OCI-LY1 (cell line): ENCODE results near the gene GNG8.

ENCODE experiments used
- H2AFZ ChIP-seq: fragments of 200-600 bp; sonication (generic), shearing (Covaris generic); 2 replicates; pipeline ENCODE4 v1.6.0; 2014; ENCODE audit warnings: antibody characterized with exemption, mild to moderate bottlenecking, low read length
- H3F3A ChIP-seq: fragments of 200-600 bp; sonication (generic), shearing (Covaris generic); 2 replicates; pipeline ENCODE4 v1.6.0; 2014; ENCODE audit warnings: mild to moderate bottlenecking, antibody characterized with exemption, low read length, moderate library complexity; ENCODE audit not compliant: insufficient read depth
- H3K27ac ChIP-seq: fragments of 200-600 bp; sonication (generic); 2 replicates; pipeline ENCODE4 v1.5.1; 2014; ENCODE audit warnings: low read length, mixed run types, mild to moderate bottlenecking, low read depth; ENCODE audit not compliant: poor library complexity, severe bottlenecking
- H3K27me3 ChIP-seq: fragments of 200-600 bp; sonication (generic); 2 replicates; pipeline ENCODE4 v1.6.0; 2014; ENCODE audit warnings: antibody characterized with exemption, mild to moderate bottlenecking, low read length, moderate library complexity; ENCODE audit not compliant: insufficient read depth
- H3K36me3 ChIP-seq: fragments of 200-600 bp; sonication (generic); 2 replicates; pipeline ENCODE4 v1.6.1; 2014; ENCODE audit warnings: mild to moderate bottlenecking, antibody characterized with exemption, low read length, moderate library complexity, mixed read lengths; ENCODE audit not compliant: insufficient read depth
- H3K4me1 ChIP-seq: fragments of 200-600 bp; sonication (generic); 2 replicates; pipeline ENCODE4 v1.5.1; 2014; ENCODE audit warnings: mild to moderate bottlenecking, low read length, moderate library complexity; ENCODE audit not compliant: insufficient read depth, severe bottlenecking
- H3K4me2 ChIP-seq: fragments of 200-600 bp; sonication (generic), shearing (Covaris generic); 2 replicates; pipeline ENCODE4 v1.6.1; 2014; ENCODE audit warnings: low read length
- H3K4me3 ChIP-seq: fragments of 200-600 bp; sonication (generic); 2 replicates; pipeline ENCODE4 v1.5.1; 2014; ENCODE audit warnings: low read length, low read depth, mild to moderate bottlenecking, mixed read lengths; ENCODE audit not compliant: poor library complexity, severe bottlenecking
- H3K79me2 ChIP-seq: fragments of 200-600 bp; shearing (Covaris generic); 2 replicates; pipeline ENCODE4 v1.6.1; 2016; ENCODE audit warnings: mixed run types, low read length, mixed read lengths; ENCODE audit not compliant: insufficient read depth
- H3K9ac ChIP-seq: fragments of 200-600 bp; sonication (generic), shearing (Covaris generic); 2 replicates; pipeline ENCODE4 v1.6.1; 2014; ENCODE audit warnings: mild to moderate bottlenecking, low read length, mixed read lengths
- H3K9me2 ChIP-seq: fragments of 200-600 bp; sonication (generic), shearing (Covaris generic); 2 replicates; pipeline ENCODE4 v1.6.1; 2014; ENCODE audit warnings: low read depth, mild to moderate bottlenecking, low read length, mixed read lengths
- H3K9me3 ChIP-seq: fragments of 200-600 bp; shearing (Covaris generic); 2 replicates; pipeline ENCODE4 v1.6.1; 2014; ENCODE audit warnings: low read length, mixed read lengths
- H4K20me1 ChIP-seq: fragments of 200-600 bp; sonication (generic), shearing (Covaris generic); 2 replicates; pipeline ENCODE4 v1.6.0; 2016; ENCODE audit warnings: mild to moderate bottlenecking, low read length; ENCODE audit not compliant: insufficient read depth
- CTCF ChIP-seq: fragments of 200-600 bp; sonication (generic), shearing (Covaris generic); IDR thresholded peaks from 2 replicates; pipeline ENCODE4 v1.5.1; 2017; ENCODE audit warnings: mild to moderate bottlenecking, antibody characterized with exemption, low read length, moderate library complexity, mixed read lengths
- EZH2 ChIP-seq: fragments of 200-600 bp; sonication (generic), shearing (Covaris generic); IDR thresholded peaks from 2 replicates; pipeline ENCODE4 v1.8.0; 2017; ENCODE audit warnings: borderline replicate concordance, mixed run types, mild to moderate bottlenecking, antibody characterized with exemption, low read length, moderate library complexity, mixed read lengths

The GNG8 gene

GRCh38 chr19:46603195-46603637, 32.8 kb downstream of the GNG8 start:
- H3K36me3 ChIP-seq = peaks cover 30% of the 10 kb centered on the region
- H3K9me2 ChIP-seq = no peaks in the 10 kb centered on the region
- peak overlapping the region; percentile 98 for H3K4me3 ChIP-seq
- peaks cover 7% of the 10 kb centered on the region for H3K9me3 ChIP-seq
- H3F3A ChIP-seq = no peaks in the 10 kb centered on the region
- peak overlapping the region; percentile 100; the same call in 1 of the 2 replicates for H3K9ac ChIP-seq
- no peaks in the 10 kb centered on the region for H4K20me1 ChIP-seq
- H3K27ac ChIP-seq = no peak overlapping the region
- peak overlapping the region; percentile 84 for H3K4me2 ChIP-seq
- no peaks in the 10 kb centered on the region; the same call in 1 of the 2 replicates for H3K27me3 ChIP-seq
- TF ChIP-seq EZH2 (no peak), CTCF (no peak)
- H2AFZ ChIP-seq = no peak overlapping the region
- H3K4me1 ChIP-seq = peaks cover 21% of the 10 kb centered on the region
- peaks cover 21% of the 10 kb centered on the region for H3K79me2 ChIP-seq

GRCh38 chr19:46602392-46603194, 33.4 kb downstream of the GNG8 start:
- Histone ChIP-seq H3K27ac (no peak overlapping the region), H3K4me3 (peak overlapping the region; percentile 98), H3K9me3 (peaks cover 7% of the 10 kb centered on the region), H3K4me1 (peaks cover 21% of the 10 kb centered on the region), H3K9ac (peak overlapping the region; percentile 100), H3K27me3 (no peaks in the 10 kb centered on the region; the same call in 1 of the 2 replicates), H4K20me1 (no peaks in the 10 kb centered on the region), H3K36me3 (peaks cover 24% of the 10 kb centered on the region), H3F3A (no peaks in the 10 kb centered on the region), H3K4me2 (peak overlapping the region; percentile 84), H2AFZ (no peak overlapping the region), H3K79me2 (peaks cover 21% of the 10 kb centered on the region), H3K9me2 (no peaks in the 10 kb centered on the region)
- no peak for TF ChIP-seq EZH2
- TF ChIP-seq CTCF = no peak

GRCh38 chr19:46601318-46602224, 34.4 kb downstream of the GNG8 start, which contains the start of gene CALM3:
Gene CALM3 (plus strand): TSS chr19:46601330. CDS start chr19:46601435, 105 bp downstream.
- H3K27me3 ChIP-seq = no peaks in the 10 kb centered on the region; the same call in 1 of the 2 replicates
- no peaks in the 10 kb centered on the region for H3K9me2 ChIP-seq
- H3K27ac ChIP-seq = peak within 1 kb of the TSS; percentile 94
- H3K4me2 ChIP-seq = peak within 1 kb of the TSS; percentile 84
- H3K4me3 ChIP-seq = peak within 1 kb of the TSS; percentile 98
- TF ChIP-seq CTCF (no peak), EZH2 (no peak)
- no peaks in the 10 kb centered on the region for H4K20me1 ChIP-seq
- peaks cover 7% of the 10 kb centered on the region for H3K9me3 ChIP-seq
- H2AFZ ChIP-seq = peak within 1 kb of the TSS; percentile 86
- H3K79me2 ChIP-seq = peaks cover 21% of the 10 kb centered on the region
- H3K4me1 ChIP-seq = peaks cover 21% of the 10 kb centered on the region
- H3F3A ChIP-seq = no peaks in the 10 kb centered on the region
- peaks cover 14% of the 10 kb centered on the region for H3K36me3 ChIP-seq
- H3K9ac ChIP-seq = peak within 1 kb of the TSS; percentile 100
